Left ventricle myocardium inferior (tissue), 1 donor: ENCODE results near the gene FRMPD2. TPM values are rescaled to one million over a fixed set of nuclear protein-coding genes. Genes with fewer than 3 reads are reported as not detected.

ENCODE experiments used
- DNase-seq: peaks from one replicate; pipeline ENCODE4 v3.0.0-alpha.2; 2020
- H3K27ac ChIP-seq: fragments of 200-600 bp; replicated peaks from 2 replicates; pipeline ENCODE4 v1.8.0; 2021
- H3K27me3 ChIP-seq: fragments of 200-600 bp; 2 replicates; pipeline ENCODE4 v1.8.0; 2021; ENCODE audit warnings: low read depth
- H3K36me3 ChIP-seq: fragments of 200-600 bp; 2 replicates; pipeline ENCODE4 v1.8.0; 2021
- H3K4me1 ChIP-seq: fragments of 200-600 bp; 2 replicates; pipeline ENCODE4 v1.8.0; 2021
- H3K4me3 ChIP-seq: fragments of 200-600 bp; 2 replicates; pipeline ENCODE4 v1.8.0; 2021; ENCODE audit warnings: mild to moderate bottlenecking, moderate library complexity
- H3K9me3 ChIP-seq: fragments of 200-600 bp; replicated peaks from 2 replicates; pipeline ENCODE4 v1.8.0; 2021
- intact Hi-C: fragments of 100-400 bp; cut with micrococcal nuclease; formaldehyde crosslinking; loops from one replicate; pipeline ENCODE4 v1.11.0; 2022
- total RNA-seq: library from RNA; stranded (reverse); fragmentation: NEBNext Ultra II Directional; extraction: Animal tissue kit (Norgen Biotek cat#: 25700); gene quantifications from one replicate; pipeline ENCODE4 v1.2.1, GENCODE V29; 2021
- TF ChIP-seq, protein P1 (sequence below): fragments of 200-600 bp; IDR thresholded peaks from 2 replicates; pipeline ENCODE4 v1.8.0; 2021; ENCODE audit warnings: antibody characterized with exemption, mild to moderate bottlenecking, borderline replicate concordance
- donor health status: DM: no; HTN: yes; CAD: no; lungs with severe emphysema.

FRMPD2 gene
- total RNA-seq, 1 donor from 2014 or later, result 0.38 TPM

DNA sequence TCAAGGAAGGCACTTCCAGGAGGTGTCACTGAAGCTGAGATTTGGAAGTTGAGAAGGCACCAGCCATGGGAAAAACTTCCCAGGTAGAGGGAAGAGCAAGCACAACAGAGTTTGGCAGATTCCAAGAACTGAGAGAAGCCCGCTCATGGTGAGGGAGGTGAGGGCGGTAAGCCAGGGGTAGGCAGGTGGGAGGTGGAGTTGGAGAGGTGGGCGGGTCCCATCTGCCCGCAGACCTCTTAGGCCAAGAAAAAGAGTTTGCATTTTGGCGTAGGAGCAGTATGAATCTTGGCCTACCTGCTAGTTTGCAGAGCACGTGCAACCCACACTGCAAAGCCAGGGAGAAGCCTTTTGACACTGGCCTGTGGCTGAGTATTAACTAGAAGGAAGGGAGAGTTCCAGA, 18.8 kb downstream of the FRMPD2 start:
- H3K27ac ChIP-seq, result no peak overlapping the region
- TF ChIP-seq, protein P1, sequence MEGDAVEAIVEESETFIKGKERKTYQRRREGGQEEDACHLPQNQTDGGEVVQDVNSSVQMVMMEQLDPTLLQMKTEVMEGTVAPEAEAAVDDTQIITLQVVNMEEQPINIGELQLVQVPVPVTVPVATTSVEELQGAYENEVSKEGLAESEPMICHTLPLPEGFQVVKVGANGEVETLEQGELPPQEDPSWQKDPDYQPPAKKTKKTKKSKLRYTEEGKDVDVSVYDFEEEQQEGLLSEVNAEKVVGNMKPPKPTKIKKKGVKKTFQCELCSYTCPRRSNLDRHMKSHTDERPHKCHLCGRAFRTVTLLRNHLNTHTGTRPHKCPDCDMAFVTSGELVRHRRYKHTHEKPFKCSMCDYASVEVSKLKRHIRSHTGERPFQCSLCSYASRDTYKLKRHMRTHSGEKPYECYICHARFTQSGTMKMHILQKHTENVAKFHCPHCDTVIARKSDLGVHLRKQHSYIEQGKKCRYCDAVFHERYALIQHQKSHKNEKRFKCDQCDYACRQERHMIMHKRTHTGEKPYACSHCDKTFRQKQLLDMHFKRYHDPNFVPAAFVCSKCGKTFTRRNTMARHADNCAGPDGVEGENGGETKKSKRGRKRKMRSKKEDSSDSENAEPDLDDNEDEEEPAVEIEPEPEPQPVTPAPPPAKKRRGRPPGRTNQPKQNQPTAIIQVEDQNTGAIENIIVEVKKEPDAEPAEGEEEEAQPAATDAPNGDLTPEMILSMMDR, result no peak
- no peak overlapping the region for H3K4me3 ChIP-seq
- H3K4me1 ChIP-seq, result peaks cover 19% of the 10 kb centered on the region
- H3K36me3 ChIP-seq, result no peaks in the 10 kb centered on the region
- DNase-seq, result no peak
- H3K27me3 ChIP-seq, result no peaks in the 10 kb centered on the region
- intact Hi-C loops, result no loop called here
- no peaks in the 10 kb centered on the region for H3K9me3 ChIP-seq

DNA sequence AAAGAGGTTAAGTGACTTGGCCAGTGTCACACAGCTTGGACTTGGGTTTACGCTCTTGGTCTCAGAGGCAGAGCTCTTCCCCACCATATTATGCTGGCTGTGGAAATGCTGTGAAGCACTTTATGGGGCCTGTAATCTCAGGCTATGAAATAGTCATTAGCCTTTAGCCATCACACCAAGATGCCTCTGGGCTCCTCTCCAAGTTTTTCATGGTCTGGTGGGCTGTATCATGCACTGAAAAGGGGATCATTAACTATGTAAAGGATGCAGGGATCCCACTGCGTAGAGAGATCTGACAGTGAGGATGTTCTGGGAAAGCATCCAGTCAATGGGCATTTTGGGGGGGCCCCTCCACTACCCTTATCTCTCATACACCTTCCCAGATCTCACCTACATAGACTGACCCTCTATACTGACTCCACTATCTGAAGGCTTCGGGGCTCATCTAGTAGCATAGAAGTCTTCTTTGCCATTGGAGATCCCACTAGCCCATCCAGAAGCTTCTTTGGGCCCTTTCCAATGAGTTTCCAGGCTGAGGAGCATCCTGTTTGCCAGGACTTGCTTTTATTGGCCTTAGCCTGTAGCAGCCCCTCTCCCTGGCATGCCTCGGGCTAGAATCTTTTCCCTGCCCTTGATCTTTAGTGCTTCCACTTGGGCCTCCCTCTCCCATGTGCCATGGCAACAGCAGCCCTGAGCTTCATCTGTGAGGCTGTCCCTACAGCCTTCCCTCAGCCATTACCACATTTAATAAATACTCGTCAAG, 19.6 kb downstream of the FRMPD2 start:
- no peak overlapping the region for H3K27ac ChIP-seq
- intact Hi-C loops, result no loop called here

DNA sequence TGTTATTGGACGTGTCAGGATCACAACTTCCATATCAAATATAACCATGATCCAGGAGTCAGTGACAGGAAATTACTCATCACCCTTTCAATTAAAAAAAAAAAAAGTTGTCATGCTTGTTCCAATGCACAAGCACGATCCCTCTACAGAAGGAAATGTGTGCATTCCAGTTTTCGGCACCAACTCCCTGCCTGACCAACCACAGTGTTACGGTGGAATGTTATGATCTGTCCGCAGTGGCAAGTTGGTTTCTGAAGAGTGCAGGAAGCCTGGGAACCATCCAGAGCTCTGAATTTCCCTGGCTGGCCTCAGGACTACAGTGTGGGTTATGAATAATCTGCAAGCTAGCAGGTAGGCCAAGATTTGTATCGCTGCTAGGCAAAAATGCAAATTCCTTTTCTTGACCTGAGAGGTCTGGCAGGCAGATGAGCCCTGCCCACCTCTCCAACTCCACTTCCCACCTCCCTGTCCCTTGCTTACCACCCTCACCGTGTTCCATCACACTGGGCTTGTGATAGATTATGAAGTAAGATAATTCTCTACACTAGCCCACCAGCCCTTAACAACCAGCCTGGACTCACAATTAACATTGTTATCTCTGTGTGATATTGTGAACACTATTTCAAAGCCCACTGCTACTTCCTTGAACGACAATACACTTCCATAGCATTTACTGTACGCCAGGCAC, 20.4 kb downstream of the FRMPD2 start:
- Histone ChIP-seq H3K36me3 (no peaks in the 10 kb centered on the region), H3K27ac (peak overlapping the region; percentile 34), H3K4me1 (peaks cover 33% of the 10 kb centered on the region), H3K27me3 (no peaks in the 10 kb centered on the region), H3K4me3 (no peak overlapping the region), H3K9me3 (no peaks in the 10 kb centered on the region)
- intact Hi-C loops, result no loop called here
- TF ChIP-seq, protein P1, result no peak
- no peak for DNase-seq

More for the DNA sequence above, 19.6 kb downstream of the FRMPD2 start:
- Histone ChIP-seq H3K9me3 (no peaks in the 10 kb centered on the region), H3K27me3 (no peaks in the 10 kb centered on the region), H3K36me3 (no peaks in the 10 kb centered on the region), H3K4me1 (peaks cover 25% of the 10 kb centered on the region), H3K4me3 (no peak overlapping the region)
- no peak for DNase-seq
- TF ChIP-seq, protein P1, result no peak

DNA sequence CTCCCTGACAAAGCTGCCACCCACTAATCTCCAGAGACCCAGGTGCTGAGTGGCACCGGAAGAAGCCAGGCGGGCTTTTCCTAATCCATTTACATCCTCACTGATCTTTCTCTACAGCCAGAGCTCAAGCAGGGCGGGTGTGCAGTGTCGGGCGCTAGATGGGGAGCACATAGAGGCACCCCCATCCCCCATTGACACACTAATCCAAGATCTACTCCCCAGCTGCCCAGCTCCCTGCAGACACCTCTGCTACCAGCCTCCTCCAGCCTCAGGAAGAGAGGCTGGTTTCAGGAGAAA, 22.2 kb downstream of the FRMPD2 start:
- Histone ChIP-seq H3K4me1 (peaks cover 50% of the 10 kb centered on the region), H3K27ac (no peak overlapping the region), H3K36me3 (no peaks in the 10 kb centered on the region), H3K9me3 (no peaks in the 10 kb centered on the region), H3K27me3 (no peaks in the 10 kb centered on the region), H3K4me3 (no peak overlapping the region)
- DNase-seq, result no peak
- intact Hi-C loops, result no loop called here
- TF ChIP-seq, protein P1, result no peak

DNA sequence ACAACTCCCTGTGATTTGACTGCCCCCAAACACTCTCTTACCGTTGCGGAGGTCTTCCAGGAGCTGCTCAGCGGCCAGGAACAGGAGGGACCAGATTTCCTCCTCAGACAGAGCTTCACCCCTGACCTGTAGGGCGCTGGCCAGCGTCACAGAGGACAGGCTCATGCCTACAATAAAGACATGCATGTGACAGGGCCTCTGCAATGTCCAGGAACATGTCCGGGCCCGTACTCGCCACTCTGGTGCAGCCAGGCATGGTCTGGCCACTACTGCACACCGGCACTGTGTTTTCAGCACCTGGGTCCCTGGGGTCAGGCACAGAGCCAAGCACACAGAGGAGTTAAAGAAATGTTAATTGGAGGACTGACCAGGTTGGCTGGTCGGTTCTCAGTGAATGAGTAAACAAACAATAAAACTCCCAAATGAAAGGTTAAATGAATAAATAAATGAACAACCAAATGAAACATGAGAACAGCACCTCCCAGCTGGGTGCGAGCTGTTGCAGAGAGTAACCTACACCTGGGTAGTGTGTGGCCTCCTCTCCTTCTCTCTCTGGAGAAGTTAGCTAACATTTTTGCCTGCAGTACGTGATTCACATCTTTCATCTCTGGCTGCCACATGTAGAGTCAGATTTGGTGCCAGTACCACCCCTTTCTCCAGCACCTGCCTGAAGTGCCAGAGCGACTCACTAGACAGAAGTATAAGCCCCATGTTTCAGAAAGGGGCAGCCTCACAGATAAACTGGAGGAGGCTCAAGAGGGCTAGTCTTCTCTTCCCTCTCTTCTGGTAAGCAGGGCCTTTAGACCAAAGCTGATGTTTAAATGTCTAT, 22.8 kb downstream of the FRMPD2 start:
- DNase-seq, result no peak
- Histone ChIP-seq H3K4me1 (peaks cover 55% of the 10 kb centered on the region), H3K27me3 (no peaks in the 10 kb centered on the region), H3K9me3 (no peaks in the 10 kb centered on the region), H3K36me3 (no peaks in the 10 kb centered on the region), H3K27ac (peak overlapping the region; percentile 58), H3K4me3 (no peak overlapping the region)
- TF ChIP-seq, protein P1, result no peak
- intact Hi-C loops, result no loop called here
